Sciatic nerve (tissue), 2 donors: ENCODE measurements around the gene SLC9B1. TPM values are rescaled to one million over a fixed set of nuclear protein-coding genes. Genes with fewer than 3 reads are reported as not detected.
"Not testable (repeated sequence)": the region's sequence is repeated elsewhere in the genome, so short reads cannot be mapped to it uniquely, and the experiment has no call there.

ENCODE experiments used
- ATAC-seq: fragments of 200-7000 bp; cut with Tn5 transposase; one replicate; pipeline ENCODE4 v1.9.1; 2020; ENCODE audit warnings: mild to moderate bottlenecking, moderate library complexity
- DNase-seq: peaks from one replicate; pipeline ENCODE4 v3.0.0-alpha.2; 2020; ENCODE audit warnings: low spot score
- intact Hi-C: fragments of 100-400 bp; cut with DNase I; formaldehyde crosslinking; loops from one replicate; pipeline ENCODE4 v1.14.2; 2022
- total RNA-seq: library from RNA; stranded (reverse); fragmentation: NEBNext Ultra II Directional; extraction: Animal tissue kit (Norgen Biotek cat#: 25700); gene quantifications from one replicate; pipeline ENCODE4 v1.2.1, GENCODE V29; 2021
- donor health status: DM: no; HTN: no; CAD: no.
- donor health status: DM: no; HTN: no; CAD: no.

SLC9B1 gene
- total RNA-seq, 1 donor from 2014 or later = 3.7 TPM

GRCh38 chr4:102889866-102890265 is 129.6 kb downstream of the SLC9B1 start:
- ATAC-seq, intact Hi-C loops, DNase-seq: not testable (repeated sequence)

GRCh38 chr4:102888570-102888969 is 130.9 kb downstream of the SLC9B1 start:
- intact Hi-C loops, ATAC-seq, DNase-seq: not testable (repeated sequence)

- intact Hi-C loops = no loop called here
- no peak for DNase-seq
- ATAC-seq = no peak
Observed at GRCh38 chr4:102883278-102883677, 136.2 kb downstream of the SLC9B1 start.

GRCh38 chr4:102881343-102881742 is 138.2 kb downstream of the SLC9B1 start:
- ATAC-seq (no peak), DNase-seq (no peak)
- intact Hi-C loops = no loop called here

- DNase-seq (no peak), ATAC-seq (no peak)
- intact Hi-C loops = no loop called here
Observed at GRCh38 chr4:102878901-102879300, 140.6 kb downstream of the SLC9B1 start.

GRCh38 chr4:102878349-102878748 is 141.2 kb downstream of the SLC9B1 start:
- intact Hi-C loops, DNase-seq: not testable (repeated sequence)
- ATAC-seq = peak; percentile 81

- ATAC-seq, DNase-seq, intact Hi-C loops: not testable (repeated sequence)
Observed at GRCh38 chr4:102877477-102878106, 141.9 kb downstream of the SLC9B1 start.

- intact Hi-C loops = no loop called here
- DNase-seq = no peak
- ATAC-seq = no peak
Observed at GRCh38 chr4:102871772-102872171, 147.7 kb downstream of the SLC9B1 start.

GRCh38 chr4:102869569-102870197 is 149.8 kb downstream of the SLC9B1 start:
- no peak for DNase-seq
- ATAC-seq = no peak
- intact Hi-C loops = no loop called here

GRCh38 chr4:102868781-102869568 is 150.5 kb downstream of the SLC9B1 start, which contains the start of gene CISD2:
CISD2 (plus strand) TSS chr4:102868992; CDS start chr4:102869085, 93 bp downstream.
- DNase-seq (peak; percentile 94), ATAC-seq (peak; percentile 97)
- intact Hi-C loops = no loop called here

GRCh38 chr4:102868153-102868780 is 151.2 kb downstream of the SLC9B1 start:
- peak; percentile 65 for DNase-seq
- intact Hi-C loops = no loop called here
- ATAC-seq = peak; percentile 72

- intact Hi-C loops = no loop called here
- no peak for ATAC-seq
Observed at GRCh38 chr4:102867278-102868152, 152.0 kb downstream of the SLC9B1 start.

GRCh38 chr4:102865327-102865726 is 154.2 kb downstream of the SLC9B1 start:
- ATAC-seq, intact Hi-C loops: not testable (repeated sequence)

More at GRCh38 chr4:102867278-102868152, 152.0 kb downstream of the SLC9B1 start:
- DNase-seq = no peak

GRCh38 chr4:102862747-102863146 is 156.8 kb downstream of the SLC9B1 start:
- peak; percentile 49 for ATAC-seq
- intact Hi-C loops = no loop called here
- DNase-seq = no peak

More at GRCh38 chr4:102865327-102865726, 154.2 kb downstream of the SLC9B1 start:
- DNase-seq = not testable (repeated sequence)

- DNase-seq (no peak), ATAC-seq (no peak)
- intact Hi-C loops = no loop called here
Observed at GRCh38 chr4:102862016-102862415, 157.5 kb downstream of the SLC9B1 start.

GRCh38 chr4:102860611-102861324 is 158.7 kb downstream of the SLC9B1 start:
- no peak for DNase-seq
- intact Hi-C loops = no loop called here
- ATAC-seq = no peak

- DNase-seq = no peak
- intact Hi-C loops = no loop called here
- ATAC-seq = no peak
Observed at GRCh38 chr4:102858828-102859464, 160.6 kb downstream of the SLC9B1 start.
